Mesenchymal stem cell (in vitro differentiated cells and primary cell): ENCODE measurements around the gene PLXNA1.
A peak's percentile ranks its signal among the peaks of the same experiment; 100 is the strongest.

ENCODE experiments used
- DNase-seq: peaks from one replicate; pipeline ENCODE4 v3.0.0-alpha.2; 2013
- H2AFZ ChIP-seq: one replicate; pipeline ENCODE4 v1.6.1; 2013; ENCODE audit warnings: low read depth, mild to moderate bottlenecking, control low read depth, inconsistent platforms, low read length, moderate library complexity
- H2AK5ac ChIP-seq: 2 replicates; pipeline ENCODE4 v1.6.1; 2013; ENCODE audit warnings: low read length, moderate library complexity, mild to moderate bottlenecking, inconsistent platforms; ENCODE audit not compliant: severe bottlenecking
- H2BK120ac ChIP-seq: one replicate; pipeline ENCODE4 v1.6.1; 2013; ENCODE audit warnings: low read depth, mild to moderate bottlenecking, inconsistent platforms, low read length, moderate library complexity
- H2BK12ac ChIP-seq, 2 experiments: one replicate each; pipeline ENCODE4 v1.6.1; 2013; ENCODE audit warnings: inconsistent platforms in 2 of 2, low read length in 2 of 2, mild to moderate bottlenecking in 2 of 2, moderate library complexity in 2 of 2, control low read depth in 1 of 2
- H2BK15ac ChIP-seq: one replicate; pipeline ENCODE4 v1.6.1; 2013; ENCODE audit warnings: mild to moderate bottlenecking, low read depth, inconsistent platforms; ENCODE audit not compliant: poor library complexity, severe bottlenecking
- H2BK5ac ChIP-seq: 2 replicates; pipeline ENCODE4 v1.6.1; 2013; ENCODE audit warnings: low read depth, mild to moderate bottlenecking, low read length, control low read depth, inconsistent platforms; ENCODE audit not compliant: poor library complexity, severe bottlenecking
- H3K14ac ChIP-seq, 2 experiments: one replicate each; pipeline ENCODE4 v1.6.1; 2013; ENCODE audit warnings: inconsistent platforms in 2 of 2, low read length in 2 of 2, control low read depth in 1 of 2, mild to moderate bottlenecking in 1 of 2, moderate library complexity in 1 of 2
- H3K18ac ChIP-seq, 2 experiments: one replicate each; pipeline ENCODE4 v1.6.1; 2013; ENCODE audit warnings: inconsistent platforms in 2 of 2, low read length in 2 of 2, control low read depth in 1 of 2, low read depth in 1 of 2, mild to moderate bottlenecking in 1 of 2
- H3K23ac ChIP-seq, 2 experiments: one replicate each; pipeline ENCODE4 v1.6.1; 2013; ENCODE audit warnings: inconsistent platforms in 2 of 2, low read length in 2 of 2, mild to moderate bottlenecking in 2 of 2, moderate library complexity in 2 of 2, control low read depth in 1 of 2
- H3K27ac ChIP-seq: 2 replicates; pipeline ENCODE4 v1.5.1; 2013; ENCODE audit warnings: mild to moderate bottlenecking, moderate library complexity, low read length, control low read depth, inconsistent platforms; ENCODE audit not compliant: poor library complexity, severe bottlenecking
- H3K27me3 ChIP-seq, 2 experiments: 2 replicates each; pipeline versions ENCODE4 v1.6.1 to v1.7.0; 2013; ENCODE audit warnings: low read length in 2 of 2, mild to moderate bottlenecking in 2 of 2, moderate library complexity in 2 of 2, control low read depth in 1 of 2, inconsistent platforms in 1 of 2; ENCODE audit not compliant: control insufficient read depth in 1 of 2, insufficient read depth in 1 of 2
- H3K36me3 ChIP-seq, 2 experiments: 2 replicates each; pipeline versions ENCODE4 v1.6.1 to v1.7.0; 2013; ENCODE audit warnings: low read length in 2 of 2, control low read depth in 1 of 2, inconsistent platforms in 1 of 2, low read depth in 1 of 2, mild to moderate bottlenecking in 1 of 2; ENCODE audit not compliant: insufficient read depth in 2 of 2, control insufficient read depth in 1 of 2
- H3K4ac ChIP-seq, 2 experiments: one replicate each; pipeline ENCODE4 v1.6.1; 2013; ENCODE audit warnings: inconsistent platforms in 2 of 2, low read length in 2 of 2, mild to moderate bottlenecking in 2 of 2, moderate library complexity in 2 of 2, control low read depth in 1 of 2, low read depth in 1 of 2
- H3K4me1 ChIP-seq: 2 replicates; pipeline ENCODE4 v1.6.1; 2013; ENCODE audit warnings: low read depth, low read length, control low read depth; ENCODE audit not compliant: control insufficient read depth, insufficient read depth
- H3K4me2 ChIP-seq: 2 replicates; pipeline ENCODE4 v1.6.1; 2013; ENCODE audit warnings: low read length, mild to moderate bottlenecking, inconsistent platforms; ENCODE audit not compliant: poor library complexity, severe bottlenecking
- H3K4me3 ChIP-seq, 2 experiments: 2 replicates each; pipeline versions ENCODE4 v1.5.1 to v1.7.0; 2013; ENCODE audit warnings: low read length in 2 of 2, mild to moderate bottlenecking in 2 of 2, control low read depth in 1 of 2, low read depth in 1 of 2; ENCODE audit not compliant: insufficient read depth in 1 of 2
- H3K79me1 ChIP-seq: replicated peaks from 2 replicates; pipeline ENCODE4 v1.6.1; 2013; ENCODE audit warnings: mild to moderate bottlenecking, control low read depth, low read length, inconsistent platforms; ENCODE audit not compliant: poor library complexity, severe bottlenecking
- H3K9ac ChIP-seq: 2 replicates; pipeline ENCODE4 v1.7.0; 2013; ENCODE audit warnings: mild to moderate bottlenecking, low read length, moderate library complexity
- H3K9me3 ChIP-seq: 2 replicates; pipeline ENCODE4 v1.7.0; 2013; ENCODE audit warnings: mild to moderate bottlenecking, low read length; ENCODE audit not compliant: control insufficient read depth
- H4K8ac ChIP-seq: one replicate; pipeline ENCODE4 v1.6.1; 2013; ENCODE audit warnings: inconsistent platforms, mild to moderate bottlenecking, low read length, moderate library complexity
- H4K91ac ChIP-seq: one replicate; pipeline ENCODE4 v1.6.1; 2013; ENCODE audit warnings: mild to moderate bottlenecking, low read length, inconsistent platforms
- WGBS: methylation state at CpG from one replicate; pipeline ENCODE4 v1.1.7; 2013; ENCODE audit warnings: mixed read lengths; 5-methylcytosine and 5-hydroxymethylcytosine counted together

Gene PLXNA1

GRCh38 chr3:127009531-127009930 is 26.6 kb downstream of the PLXNA1 start:
- H2BK12ac ChIP-seq: no peak overlapping the region
- H3K36me3 ChIP-seq: peaks cover 42 to 86% of the 10 kb centered on the region in 2 experiments
- peaks cover 17% of the 10 kb centered on the region for H3K4me1 ChIP-seq
- H2AFZ ChIP-seq: no peak overlapping the region
- H3K9me3 ChIP-seq: no peaks in the 10 kb centered on the region
- no peak overlapping the region for H3K4me3 ChIP-seq
- no peak overlapping the region for H3K18ac ChIP-seq
- 87% methylated on average over 10 of the region's 10 CpGs for WGBS
- H3K23ac ChIP-seq: no peak overlapping the region
- H4K8ac ChIP-seq: no peak overlapping the region
- H3K9ac ChIP-seq: no peak overlapping the region
- no peak for DNase-seq
- no peak overlapping the region for H2BK15ac ChIP-seq
- H2BK5ac ChIP-seq: no peak overlapping the region
- no peaks in the 10 kb centered on the region for H3K27me3 ChIP-seq
- no peak overlapping the region for H3K4ac ChIP-seq
- H4K91ac ChIP-seq: no peak overlapping the region
- H3K14ac ChIP-seq: no peak overlapping the region
- H2BK120ac ChIP-seq: no peak overlapping the region
- H3K4me2 ChIP-seq: no peak overlapping the region
- peaks cover 70% of the 10 kb centered on the region for H3K79me1 ChIP-seq
- no peak overlapping the region for H2AK5ac ChIP-seq
- H3K27ac ChIP-seq: no peak overlapping the region

- Histone ChIP-seq H3K18ac (peak overlapping the region; percentile 73 to 89), H3K27ac (no peak overlapping the region), H3K14ac (peak overlapping the region in 1 of 2 experiments; percentile 86), H3K4ac (peak overlapping the region; percentile 54 to 84), H3K27me3 (no peaks in the 10 kb centered on the region), H2BK5ac (no peak overlapping the region), H3K4me1 (peaks cover 12% of the 10 kb centered on the region), H4K91ac (peak overlapping the region; percentile 95), H2AFZ (no peak overlapping the region), H3K4me3 (peak overlapping the region in 1 of 2 experiments; percentile 45), H3K23ac (no peak overlapping the region), H2BK120ac (peak overlapping the region; percentile 85), H3K9ac (peak overlapping the region; percentile 79), H3K9me3 (no peaks in the 10 kb centered on the region), H2AK5ac (no peak overlapping the region), H4K8ac (peak overlapping the region; percentile 83), H3K36me3 (peaks cover 61 to 99% of the 10 kb centered on the region in 2 experiments), H3K4me2 (no peak overlapping the region), H2BK12ac (peak overlapping the region; percentile 76 to 78), H3K79me1 (peaks cover 73% of the 10 kb centered on the region), H2BK15ac (no peak overlapping the region)
- WGBS: 86% methylated on average over 8 of the region's 8 CpGs
- peak; percentile 83 for DNase-seq
Observed at GRCh38 chr3:127011270-127011992, 28.5 kb downstream of the PLXNA1 start.

- WGBS: 92% methylated on average over 15 of the region's 15 CpGs
- Histone ChIP-seq H2BK12ac (peak overlapping the region; percentile 67 to 78), H2AK5ac (no peak overlapping the region), H3K23ac (peak overlapping the region in 1 of 2 experiments; percentile 36), H3K27ac (no peak overlapping the region), H4K91ac (peak overlapping the region; percentile 95), H3K18ac (peak overlapping the region; percentile 64 to 88), H3K27me3 (no peaks in the 10 kb centered on the region), H3K9ac (peak overlapping the region; percentile 79), H3K14ac (peak overlapping the region in 1 of 2 experiments; percentile 86), H3K79me1 (peaks cover 68% of the 10 kb centered on the region), H3K9me3 (no peaks in the 10 kb centered on the region), H2BK120ac (peak overlapping the region; percentile 85), H2AFZ (no peak overlapping the region), H3K4me2 (no peak overlapping the region), H3K4me3 (peak overlapping the region in 1 of 2 experiments; percentile 45), H3K4me1 (peaks cover 12% of the 10 kb centered on the region), H4K8ac (peak overlapping the region; percentile 83), H3K36me3 (peaks cover 66 to 99% of the 10 kb centered on the region in 2 experiments), H3K4ac (peak overlapping the region; percentile 54 to 84), H2BK5ac (no peak overlapping the region), H2BK15ac (no peak overlapping the region)
- peak; percentile 28 for DNase-seq
Observed at GRCh38 chr3:127012091-127012490, 29.2 kb downstream of the PLXNA1 start.

GRCh38 chr3:127013181-127013580 is 30.3 kb downstream of the PLXNA1 start:
- H3K36me3 ChIP-seq: peaks cover 66 to 99% of the 10 kb centered on the region in 2 experiments
- H4K8ac ChIP-seq: no peak overlapping the region
- no peak overlapping the region for H4K91ac ChIP-seq
- peaks cover 64% of the 10 kb centered on the region for H3K79me1 ChIP-seq
- no peak overlapping the region for H2AK5ac ChIP-seq
- H3K14ac ChIP-seq: no peak overlapping the region
- no peaks in the 10 kb centered on the region for H3K9me3 ChIP-seq
- H2BK120ac ChIP-seq: no peak overlapping the region
- no peak overlapping the region for H3K27ac ChIP-seq
- no peaks in the 10 kb centered on the region for H3K27me3 ChIP-seq
- no peak overlapping the region for H2BK12ac ChIP-seq
- H3K18ac ChIP-seq: no peak overlapping the region
- WGBS: 95% methylated on average over 10 of the region's 10 CpGs
- no peak overlapping the region for H2BK15ac ChIP-seq
- H3K9ac ChIP-seq: no peak overlapping the region
- peaks cover 12% of the 10 kb centered on the region for H3K4me1 ChIP-seq
- DNase-seq: no peak
- no peak overlapping the region for H2AFZ ChIP-seq
- H3K4me2 ChIP-seq: no peak overlapping the region
- H2BK5ac ChIP-seq: no peak overlapping the region
- H3K4ac ChIP-seq: no peak overlapping the region
- H3K4me3 ChIP-seq: no peak overlapping the region
- H3K23ac ChIP-seq: no peak overlapping the region
